ENCODE data around the gene PTK6.

Gene PTK6

DNA sequence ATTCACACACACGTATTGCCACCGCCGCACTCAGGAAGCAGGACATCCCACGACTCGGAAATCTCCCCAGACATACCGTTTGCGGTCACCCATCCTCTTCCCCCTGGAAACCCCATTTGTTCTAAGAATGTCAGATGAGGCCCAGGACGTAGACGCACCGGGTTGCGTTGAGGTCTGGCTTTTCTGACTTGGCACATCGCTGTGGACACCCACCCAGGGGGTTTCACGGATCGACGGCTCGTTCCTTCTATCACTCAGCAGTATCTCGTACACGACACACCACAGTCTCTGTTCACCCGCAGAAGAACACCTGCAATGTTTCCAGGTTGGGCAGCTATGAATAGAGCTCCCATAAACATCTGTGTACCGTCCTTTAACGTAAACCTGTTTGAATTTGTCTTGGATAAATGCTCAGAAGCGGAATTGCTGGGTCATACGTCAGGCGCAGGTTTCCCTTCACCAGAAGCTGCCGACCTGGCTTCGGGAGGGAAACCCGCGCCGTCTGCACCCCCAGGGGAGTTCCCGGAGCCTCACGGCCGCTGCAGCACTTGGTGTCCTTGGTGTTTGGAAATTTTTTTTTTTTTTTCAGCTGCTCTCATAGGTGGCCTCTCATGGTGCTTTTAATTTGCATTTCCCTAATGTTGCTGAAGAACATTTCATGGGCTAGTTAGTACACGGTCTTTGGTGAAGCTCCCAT is 29.0 kb downstream of the PTK6 start:
- peak; percentile 22 for DNase-seq (ENCODE audit: low spot score)

DNA sequence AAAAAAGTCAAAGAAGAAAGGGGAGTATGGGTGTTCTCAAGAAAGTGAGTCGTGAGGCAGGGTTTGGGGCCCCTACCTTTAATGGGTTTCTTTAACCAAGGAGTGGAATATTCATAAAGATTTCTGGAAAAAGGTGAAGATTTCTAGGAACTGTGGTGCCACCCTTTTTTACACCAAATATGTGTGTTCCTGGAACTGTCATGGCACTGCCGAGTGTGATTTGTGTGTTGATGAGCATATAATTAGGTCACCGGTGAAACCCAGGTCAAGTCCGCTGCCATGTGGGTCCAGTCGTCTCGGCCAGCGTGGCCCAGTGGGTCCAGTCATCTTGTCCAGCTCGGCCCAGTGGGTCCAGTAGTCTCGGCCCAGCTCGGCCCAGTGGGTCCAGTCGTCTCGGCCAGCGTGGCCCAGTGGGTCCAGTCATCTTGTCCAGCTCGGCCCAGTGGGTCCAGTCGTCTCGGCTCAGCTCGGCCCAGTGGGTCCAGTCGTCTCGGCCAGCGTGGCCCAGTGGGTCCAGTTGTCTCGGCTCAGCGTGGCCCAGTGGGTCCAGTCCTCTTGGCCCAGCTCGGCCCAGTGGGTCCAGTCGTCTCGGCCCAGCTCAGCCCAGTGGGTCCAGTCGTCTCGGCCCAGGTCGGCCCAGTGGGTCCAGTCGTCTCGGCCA is 30.0 kb downstream of the PTK6 start:
- DNase-seq (ENCODE audit: low spot score), result no peak

DNA sequence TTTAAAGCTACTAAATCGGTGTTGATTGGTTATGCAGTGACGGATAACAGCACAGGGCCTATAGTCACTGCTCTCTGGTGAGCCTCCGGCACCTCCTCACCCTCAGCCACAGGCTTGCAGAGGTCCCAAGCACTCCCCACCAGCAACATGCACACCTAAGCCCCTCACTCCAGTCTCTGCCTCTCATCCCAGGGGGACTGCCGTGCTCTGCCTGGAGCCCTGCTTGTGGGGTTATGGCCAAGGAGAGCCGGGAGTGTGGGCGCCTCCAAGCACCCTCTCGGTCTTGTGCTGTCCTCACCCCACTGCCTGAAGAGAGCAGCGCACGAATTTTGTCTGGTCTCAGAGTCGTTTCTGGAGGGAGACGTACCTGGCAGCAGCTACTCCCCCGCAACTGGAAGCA is 31.5 kb downstream of the PTK6 start:
- no peak for DNase-seq (ENCODE audit: low spot score)

DNA sequence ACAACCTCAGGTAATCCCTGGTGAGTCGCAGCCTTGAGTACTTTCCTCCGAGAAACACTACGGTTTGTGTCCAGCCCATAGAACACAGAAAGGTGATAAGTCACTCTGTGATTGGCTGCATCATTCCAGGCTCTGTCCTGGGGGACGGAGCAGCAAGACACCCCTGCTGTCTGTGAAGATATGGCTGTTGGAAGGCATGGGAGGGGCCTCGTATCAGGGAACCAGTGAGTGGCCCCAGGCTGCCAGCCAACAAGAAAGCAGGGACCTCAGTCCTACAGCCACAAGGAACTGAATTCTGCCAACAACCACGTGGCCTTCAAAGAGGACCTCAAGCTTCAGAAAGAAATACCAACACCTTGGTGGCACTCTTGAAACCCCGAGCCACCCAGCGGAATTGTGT is 31.9 kb downstream of the PTK6 start:
- DNase-seq (ENCODE audit: low spot score), result no peak

DNA sequence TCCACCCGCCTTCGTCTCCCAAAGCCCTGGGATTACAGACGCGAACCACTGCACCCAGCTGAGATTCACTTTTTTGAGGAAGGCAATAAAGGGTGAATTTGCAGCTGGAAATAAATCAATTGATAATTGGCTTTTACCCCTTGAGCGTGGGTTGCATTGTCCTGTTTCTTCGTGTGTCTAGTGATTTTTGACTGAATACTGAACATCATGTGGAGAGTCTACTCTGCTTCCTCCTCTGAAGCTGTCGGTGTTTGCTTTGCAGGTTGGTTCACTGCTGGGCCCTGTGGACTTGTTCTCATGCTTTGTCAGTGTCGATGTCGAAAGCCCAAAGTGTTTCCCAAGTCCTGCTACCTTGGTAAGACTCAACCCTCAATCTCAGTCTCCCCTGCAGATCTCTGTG is 32.5 kb downstream of the PTK6 start:
- DNase-seq (ENCODE audit: low spot score), result no peak

DNA sequence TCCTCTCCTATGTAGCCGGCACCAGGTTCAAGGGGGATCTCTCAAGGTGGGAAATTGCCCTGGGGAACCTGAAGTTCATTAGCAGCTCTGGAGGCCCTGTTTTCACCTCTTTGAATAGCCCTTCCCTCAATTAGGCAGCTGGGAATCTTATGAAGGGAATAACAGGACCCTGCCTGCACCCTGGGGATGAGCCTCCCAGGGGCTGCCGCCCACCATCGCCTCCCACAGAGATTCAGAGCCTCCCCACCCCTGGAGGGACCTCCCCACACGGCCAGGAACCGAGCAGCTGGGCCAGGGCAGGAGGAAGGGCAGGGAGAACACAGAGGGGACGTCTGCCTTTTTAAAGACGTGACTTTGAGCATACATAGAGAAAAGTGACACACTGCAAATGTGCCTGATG is 33.7 kb downstream of the PTK6 start:
- DNase-seq (ENCODE audit: low spot score), result peak; percentile 22

DNA sequence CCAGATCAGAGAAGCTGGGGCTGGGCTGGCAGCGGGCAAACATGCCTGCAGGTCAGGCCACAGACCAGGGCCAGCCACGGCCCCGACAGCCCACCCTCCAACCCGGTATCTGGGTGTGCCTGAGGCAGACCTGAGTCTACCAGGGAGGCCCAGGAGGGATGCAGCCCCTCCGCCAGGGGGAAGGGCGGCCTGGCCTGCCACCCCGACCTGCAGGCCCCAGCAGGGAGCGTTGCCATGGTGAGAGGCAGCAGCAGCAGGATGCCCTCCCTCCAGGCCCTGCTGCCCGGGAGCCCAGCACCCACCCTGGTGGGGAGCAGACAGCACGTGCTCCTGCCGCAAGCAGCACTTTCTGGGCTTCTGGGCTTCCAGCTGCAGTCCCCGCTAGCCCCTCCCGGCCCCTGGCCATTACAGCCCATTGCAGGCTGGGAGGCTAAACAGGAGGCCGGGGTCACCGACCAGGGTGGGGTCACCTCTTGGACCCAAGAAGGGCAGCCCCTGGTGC is 34.5 kb downstream of the PTK6 start:
- peak; percentile 67 for DNase-seq (ENCODE audit: low spot score)

DNA sequence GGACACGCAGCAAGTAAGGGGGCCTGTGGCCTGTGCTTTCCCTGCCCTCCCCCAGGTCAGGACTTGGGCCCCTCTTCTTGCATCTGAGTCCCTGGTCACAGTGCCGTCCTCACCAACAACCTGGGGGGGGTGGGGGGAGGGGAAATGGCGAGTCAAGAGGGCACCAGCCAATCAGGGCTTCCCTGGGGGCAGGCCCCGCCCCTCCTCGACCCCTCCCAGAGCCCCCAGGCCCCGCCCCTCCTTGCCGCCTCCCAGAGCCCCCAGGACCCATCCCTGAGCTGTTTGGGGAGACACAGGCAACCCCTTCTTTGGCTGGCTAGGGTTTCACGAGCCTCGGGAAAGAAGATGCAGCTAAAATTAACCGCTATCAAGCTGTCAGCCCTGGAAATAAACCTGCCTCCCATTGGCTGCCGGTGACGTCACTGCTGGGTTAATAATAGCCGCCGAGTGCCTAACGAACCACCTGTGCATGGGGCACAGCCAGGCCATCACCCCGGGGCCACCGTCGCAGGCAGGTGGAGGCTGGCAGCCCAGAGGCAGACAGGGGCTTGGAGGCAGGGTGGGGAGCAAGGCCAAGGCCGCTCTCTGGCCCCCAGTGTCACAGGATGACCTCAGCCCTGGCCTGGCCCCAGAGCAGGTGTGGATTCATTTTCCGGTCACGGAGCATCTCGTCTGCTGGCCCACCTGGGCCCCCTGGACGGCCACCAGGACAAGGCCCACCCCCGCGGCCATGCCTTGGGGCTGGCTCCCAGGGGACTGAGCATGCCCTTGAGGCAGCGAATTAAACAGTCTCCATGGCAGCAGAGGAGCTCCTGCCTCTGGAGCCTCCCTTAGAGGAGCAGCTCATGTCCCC is 35.1 kb downstream of the PTK6 start:
- peak; percentile 92 for DNase-seq (ENCODE audit: low spot score)

DNA sequence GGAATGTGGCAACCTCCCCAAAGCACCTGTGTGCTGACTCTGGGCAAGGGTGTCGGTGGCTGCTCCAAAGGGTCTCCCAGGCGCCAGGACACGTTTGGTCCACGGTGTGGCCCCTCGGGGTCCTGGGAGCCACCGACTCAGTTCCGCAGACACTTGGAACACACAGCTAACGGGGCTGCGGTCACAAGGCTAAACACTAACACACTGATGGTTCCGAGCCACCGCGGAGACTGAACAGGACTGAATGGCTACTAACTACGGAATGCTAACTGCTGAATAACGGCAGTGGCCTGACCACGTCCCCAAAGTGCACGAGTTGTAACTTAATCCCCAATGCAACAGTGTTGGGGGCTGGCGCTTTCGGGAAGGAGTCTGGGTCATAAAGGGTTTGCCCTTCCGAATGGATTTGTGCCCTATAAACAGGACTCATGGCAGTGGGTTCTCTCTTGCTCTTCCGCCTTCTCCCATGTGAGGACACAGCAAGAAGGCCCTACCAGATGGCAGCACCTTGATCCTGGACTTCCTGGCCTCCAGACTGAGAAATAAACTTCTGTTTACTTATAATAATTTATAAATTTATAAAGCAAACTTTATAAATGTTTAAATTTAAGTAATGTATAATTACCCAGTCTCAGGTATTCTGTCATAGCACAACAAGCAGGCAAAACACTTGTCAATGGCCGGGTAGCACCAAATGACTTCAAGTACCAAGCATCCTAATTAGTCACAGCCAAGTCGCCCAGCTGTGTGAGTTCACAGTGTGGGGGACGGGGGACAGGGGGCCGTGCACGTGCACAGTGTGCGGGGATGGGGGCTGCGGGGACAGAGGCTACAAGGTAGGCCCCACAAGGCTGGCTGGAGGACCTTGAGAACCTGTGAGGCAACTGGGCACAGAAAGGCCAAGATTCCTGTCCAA is 36.0 kb downstream of the PTK6 start:
- no peak for DNase-seq (ENCODE audit: low spot score)

DNA sequence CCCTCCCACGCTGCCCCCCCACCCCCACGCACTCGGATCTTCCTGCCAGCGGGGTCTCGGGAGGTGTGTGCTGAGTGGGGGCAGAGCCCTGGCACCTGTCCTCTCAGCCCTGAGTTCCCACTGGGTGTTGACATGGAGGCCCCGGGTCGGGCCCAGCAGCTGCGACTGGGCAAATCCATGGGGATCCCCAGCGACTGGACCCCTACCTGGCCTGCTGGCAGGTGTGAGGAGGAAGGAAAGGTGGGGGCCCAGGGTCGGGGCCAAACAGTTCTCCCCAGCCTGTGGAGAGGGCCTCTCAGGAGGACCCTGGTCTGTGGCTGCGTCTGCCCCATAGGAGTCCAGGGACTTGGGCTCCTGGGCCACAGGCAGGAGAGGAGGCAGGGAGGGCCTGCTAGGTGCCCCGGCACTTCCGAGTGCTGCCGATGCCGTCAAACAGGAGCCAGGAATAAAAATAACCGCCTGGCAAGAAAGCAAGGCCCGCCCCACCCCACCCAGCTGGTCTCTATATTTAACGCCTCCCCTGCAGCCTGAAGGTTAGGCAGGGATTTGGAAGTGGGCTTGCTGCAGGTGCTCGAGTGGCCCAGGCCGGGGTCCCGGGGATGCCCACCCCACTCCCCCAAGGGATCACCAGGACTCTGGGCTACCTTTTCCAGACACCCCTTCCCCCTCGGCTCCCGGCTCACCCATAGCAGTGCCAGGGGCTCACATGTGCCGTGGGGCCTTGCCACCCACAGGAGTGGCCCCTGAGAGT is 36.9 kb downstream of the PTK6 start:
- DNase-seq (ENCODE audit: low spot score), result peak; percentile 30

DNA sequence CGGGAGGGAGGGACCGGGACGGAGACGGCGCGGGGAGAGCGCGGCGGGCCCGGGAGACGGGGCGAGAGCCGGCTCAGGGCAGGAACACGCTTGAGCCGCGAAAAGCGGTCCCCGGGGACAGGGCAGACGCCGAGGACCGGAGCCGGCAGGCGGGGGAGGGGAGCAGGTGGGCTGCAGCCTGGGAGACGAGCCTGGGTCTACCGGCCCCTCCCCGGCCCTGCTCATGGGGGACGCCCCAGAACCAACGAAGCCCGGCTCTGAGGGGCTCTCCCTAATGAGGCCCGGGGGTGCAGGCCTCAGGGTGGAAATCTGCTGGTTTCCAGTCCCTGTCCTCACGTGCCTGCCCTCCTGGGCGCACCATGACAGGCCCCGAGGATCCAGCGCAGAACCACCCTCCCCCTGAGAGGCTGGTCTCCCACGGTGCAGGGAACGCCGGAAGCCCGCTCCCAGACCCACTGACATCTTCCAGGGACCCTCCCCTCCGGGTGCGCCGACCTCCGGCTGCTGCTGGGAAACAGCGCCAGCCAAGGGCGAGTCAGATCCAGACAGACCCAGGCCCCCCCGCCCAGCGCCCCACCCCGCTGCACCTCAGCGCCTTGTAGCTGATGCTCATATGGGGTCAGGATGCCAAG is 37.7 kb downstream of the PTK6 start:
- DNase-seq (ENCODE audit: low spot score), result no peak

DNA sequence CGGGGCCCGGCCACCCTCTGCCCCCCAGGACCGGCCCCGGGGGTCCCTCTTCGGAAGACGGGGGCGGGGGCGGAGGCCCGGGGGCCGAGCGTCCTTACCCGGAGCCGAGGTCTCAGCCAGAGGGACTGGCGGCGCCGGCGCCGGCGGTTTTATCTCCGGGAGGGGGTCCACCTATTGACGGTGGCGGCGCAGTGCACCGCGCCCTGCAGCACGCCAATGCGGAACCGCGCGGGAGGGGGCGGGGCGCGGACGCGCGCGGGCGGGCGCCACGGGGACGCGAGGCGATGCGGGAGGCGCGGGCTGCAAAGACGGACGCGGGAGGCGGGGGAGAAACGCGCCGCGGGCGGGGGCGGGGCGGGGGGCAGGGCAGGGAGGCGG is 38.2 kb downstream of the PTK6 start, which contains the start of gene EEF1A2:
Gene EEF1A2, minus strand, starts transcription at position 124 of the 378 bp plus-strand sequence. CDS start 1,320 bp downstream, outside the sequence.
- peak; percentile 91 for DNase-seq (ENCODE audit: low spot score)

DNA sequence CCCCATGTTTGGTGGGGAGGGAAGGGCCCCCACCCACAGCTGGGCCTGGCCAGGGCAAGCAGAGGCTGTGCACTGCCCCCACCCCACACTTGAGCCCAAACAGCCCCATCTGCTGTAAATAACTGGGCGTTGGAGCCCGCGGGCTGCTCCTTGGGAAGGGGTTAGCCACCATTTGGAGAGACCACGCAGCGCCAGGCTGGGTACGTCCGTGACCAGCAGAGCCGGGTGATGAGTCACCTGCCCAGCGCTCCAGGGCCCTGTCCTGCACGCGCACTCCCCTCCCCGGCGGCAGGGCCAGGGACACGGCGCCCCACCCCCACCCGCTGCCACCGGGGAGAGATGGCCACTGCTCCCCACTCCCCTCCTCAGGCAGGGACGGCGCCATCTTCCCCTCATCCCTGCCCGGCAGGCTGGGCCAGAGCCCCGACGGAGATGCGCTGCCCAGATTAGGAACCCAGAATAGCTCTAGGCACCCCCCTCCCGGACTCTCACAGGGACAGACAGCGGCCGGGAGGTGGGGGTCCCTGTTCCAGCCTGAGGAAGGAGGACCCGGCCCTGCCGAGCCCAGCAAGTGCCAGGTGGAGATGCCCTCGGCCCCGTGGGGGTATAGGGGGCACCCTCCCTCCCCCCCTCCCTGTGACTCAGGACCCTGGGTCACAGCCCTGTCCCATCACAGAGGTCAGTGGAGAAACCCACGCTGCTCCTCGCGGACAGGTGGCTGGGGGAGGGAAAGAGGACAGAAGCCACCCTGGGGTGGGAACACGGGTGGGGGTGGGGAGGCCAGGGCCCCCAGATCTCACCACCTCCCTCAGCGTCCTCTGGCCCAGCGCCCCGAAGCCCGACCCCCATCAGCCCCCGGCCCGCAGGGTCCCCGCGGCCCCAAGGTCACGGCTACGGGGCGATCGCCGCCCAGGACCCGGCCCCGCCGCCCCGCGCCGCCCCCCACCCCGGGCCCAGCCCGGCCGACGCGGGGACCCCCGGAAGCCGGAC is 38.9 kb downstream of the PTK6 start:
- peak; percentile 70 for DNase-seq (ENCODE audit: low spot score)

DNA sequence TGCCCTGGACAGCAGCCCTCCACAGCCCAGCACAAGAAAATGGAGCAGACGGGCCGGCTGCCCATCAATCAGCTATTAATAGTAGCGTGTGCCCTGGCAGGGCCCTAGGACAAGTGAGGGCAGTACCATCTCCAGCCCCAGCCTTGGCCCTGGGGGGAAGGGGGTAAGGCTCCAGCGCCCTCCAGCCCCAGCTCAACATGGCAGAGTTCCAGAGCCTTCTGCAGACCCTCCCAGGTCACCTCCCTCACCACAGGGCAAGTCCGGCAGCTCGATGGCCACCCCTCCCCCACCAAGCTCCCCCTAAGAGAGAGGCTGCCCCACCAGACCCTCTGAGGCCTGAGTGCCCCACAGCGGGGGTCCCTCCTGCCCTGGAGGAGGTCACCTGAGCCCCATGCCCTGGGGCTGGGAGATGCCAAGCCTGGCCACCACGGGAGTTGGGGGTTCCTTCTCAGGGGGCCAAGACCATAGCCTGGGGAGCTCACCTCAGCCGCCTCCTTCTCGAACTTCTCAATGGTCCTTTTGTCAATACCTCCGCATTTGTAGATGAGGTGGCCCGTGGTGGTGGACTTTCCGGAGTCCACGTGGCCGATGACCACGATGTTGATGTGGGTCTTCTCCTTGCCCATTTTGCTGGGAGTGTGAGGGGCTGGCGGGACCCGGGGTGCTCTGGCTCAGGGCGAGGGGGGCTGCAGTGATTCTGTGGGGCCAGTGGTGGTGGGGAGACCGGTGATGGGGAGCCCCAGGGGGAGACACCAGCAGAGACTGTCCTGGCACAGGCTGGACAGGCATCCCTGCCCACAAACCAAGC is 39.8 kb downstream of the PTK6 start:
- DNase-seq (ENCODE audit: low spot score), result peak; percentile 39

DNA sequence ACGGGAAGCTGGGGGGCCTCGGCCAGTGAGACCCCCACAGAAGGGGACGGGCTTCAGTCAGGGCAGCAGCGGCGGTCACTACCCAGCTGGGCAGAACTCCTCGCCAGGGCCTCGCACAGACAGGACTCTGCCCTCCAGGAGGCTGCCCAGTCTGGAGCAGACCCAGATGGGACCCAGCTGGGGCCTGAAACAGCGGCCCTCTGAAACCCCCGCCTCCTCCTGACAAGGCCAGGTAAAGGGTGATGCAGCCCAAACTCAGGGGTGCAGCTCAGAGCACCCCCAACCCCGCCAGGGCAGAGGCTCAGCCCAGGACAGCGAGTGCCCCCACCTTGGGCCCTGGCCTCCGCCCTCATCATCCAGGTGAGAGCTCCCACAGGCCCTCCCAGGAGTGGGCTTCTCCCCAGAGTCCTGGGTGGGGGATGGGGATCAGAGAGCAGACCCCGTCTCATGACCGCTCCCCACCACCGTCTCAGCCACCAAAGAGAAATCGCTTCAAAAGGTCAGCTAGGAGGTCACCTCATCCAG is 40.5 kb downstream of the PTK6 start:
- no peak for DNase-seq (ENCODE audit: low spot score)

DNA sequence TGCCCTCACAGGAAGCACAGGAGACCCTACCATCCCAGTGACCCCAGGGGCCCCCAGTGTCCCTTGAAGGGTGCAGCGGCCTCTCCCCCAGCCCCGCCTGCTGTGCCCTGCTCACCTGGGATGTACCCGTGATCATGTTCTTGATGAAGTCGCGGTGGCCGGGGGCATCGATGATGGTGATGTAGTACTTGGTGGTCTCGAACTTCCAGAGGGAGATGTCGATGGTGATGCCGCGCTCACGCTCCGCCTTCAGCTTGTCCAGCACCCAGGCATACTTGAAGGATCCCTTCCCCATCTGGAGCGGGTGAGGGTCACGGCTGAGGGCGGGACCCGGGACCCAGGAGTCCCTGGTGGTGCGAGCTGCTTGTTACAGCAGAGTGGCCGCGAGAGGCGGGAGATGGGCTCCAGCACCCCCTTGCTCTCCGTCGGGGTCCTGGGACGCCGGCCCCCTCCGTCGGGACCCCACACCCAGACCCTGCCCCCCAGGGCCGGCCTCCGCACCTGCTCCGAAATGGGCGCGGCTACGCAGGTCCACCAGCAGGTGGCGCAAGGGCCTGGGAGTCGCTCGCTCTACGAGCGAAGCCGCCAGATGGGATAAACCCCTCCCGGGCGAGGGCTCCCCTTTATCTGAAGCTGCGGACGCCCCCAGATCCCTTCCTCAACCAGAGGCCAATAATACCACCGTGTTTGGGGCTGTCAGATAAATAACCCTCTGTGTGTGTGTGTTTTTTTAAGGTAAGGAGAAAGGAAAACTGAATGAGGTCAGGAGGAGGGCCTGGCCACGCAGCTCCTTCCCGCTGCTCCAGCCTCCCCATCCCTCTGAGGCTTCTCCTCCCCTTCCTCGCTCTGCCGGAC is 41.2 kb downstream of the PTK6 start:
- DNase-seq (ENCODE audit: low spot score), result peak; percentile 88

DNA sequence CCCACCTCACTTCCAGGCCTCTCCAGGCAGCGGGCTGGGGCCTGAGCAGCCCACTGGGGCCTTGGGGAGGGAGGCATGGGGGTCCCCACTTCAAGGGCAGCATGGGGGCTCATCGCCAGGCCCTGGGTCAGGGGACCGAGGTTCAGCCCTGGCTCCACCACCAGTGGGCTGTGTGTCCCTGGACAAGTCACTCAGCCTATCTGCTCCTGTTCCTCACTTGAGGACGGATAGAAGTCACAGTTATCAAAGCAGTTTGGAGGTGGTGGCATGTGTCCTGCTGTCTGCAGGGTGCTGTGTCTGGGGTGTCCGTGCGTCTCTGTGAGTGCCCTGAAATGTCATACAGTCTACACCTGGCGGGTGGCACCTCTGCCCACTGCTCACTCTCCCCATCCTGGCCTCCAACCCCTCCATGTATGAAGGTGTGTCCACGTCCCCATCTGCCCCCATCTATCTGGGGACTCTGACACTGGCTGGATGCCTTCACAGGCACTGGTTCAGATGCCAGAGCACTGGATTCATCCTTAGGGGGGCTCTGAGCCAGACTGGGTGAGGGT is 41.9 kb downstream of the PTK6 start:
- DNase-seq (ENCODE audit: low spot score), result no peak

All from D341Med (cell line).